ENCODE measurements around the gene SPOCK1.
"Not testable (repeated sequence)": the region's sequence is repeated elsewhere in the genome, so short reads cannot be mapped to it uniquely, and the experiment has no call there.

The SPOCK1 gene

DNA sequence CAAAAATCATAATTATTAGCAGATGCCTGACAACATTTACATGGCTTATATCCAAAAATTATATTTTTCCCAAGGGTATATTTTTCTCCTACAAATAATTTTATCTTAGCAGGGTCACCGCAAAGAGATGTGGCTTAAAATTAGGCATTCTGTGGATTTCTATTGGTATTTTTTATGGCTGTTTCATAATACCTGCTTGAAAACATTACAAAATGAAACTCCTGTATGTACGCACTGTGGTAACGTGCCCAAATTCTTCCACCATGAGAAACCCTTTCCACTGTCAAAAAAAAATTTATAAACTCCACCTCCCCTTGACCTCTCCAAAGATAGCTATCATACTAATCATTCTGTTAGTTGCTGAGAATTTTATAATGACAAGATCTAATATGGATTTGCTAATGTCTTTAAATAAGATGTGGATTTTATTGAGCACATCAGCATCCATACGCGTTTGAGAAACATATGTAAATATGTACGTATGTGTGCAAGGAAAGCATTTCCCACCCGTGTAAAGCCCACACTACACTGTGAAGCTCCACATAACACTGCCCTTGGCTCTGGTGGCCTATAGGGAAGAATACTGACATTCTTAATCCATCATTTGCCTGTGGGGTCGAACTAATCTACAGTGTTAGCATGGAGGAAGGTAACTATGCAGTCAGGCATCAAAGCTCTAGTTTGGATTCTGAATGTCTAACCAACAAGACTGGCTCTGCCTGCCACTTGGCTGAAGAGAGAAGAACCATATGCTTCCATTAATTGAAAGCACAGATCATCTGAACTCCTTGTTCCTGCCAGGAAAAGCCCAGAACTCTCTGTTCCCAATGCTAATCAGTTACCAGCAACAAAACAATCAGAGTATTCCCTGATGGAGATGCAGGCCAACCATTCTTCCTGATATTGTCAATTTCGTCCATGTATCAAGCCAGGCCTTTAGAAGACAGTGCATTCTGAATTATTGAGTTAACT, 244.7 kb downstream of the SPOCK1 start:
- no peak for DNase-seq

DNA sequence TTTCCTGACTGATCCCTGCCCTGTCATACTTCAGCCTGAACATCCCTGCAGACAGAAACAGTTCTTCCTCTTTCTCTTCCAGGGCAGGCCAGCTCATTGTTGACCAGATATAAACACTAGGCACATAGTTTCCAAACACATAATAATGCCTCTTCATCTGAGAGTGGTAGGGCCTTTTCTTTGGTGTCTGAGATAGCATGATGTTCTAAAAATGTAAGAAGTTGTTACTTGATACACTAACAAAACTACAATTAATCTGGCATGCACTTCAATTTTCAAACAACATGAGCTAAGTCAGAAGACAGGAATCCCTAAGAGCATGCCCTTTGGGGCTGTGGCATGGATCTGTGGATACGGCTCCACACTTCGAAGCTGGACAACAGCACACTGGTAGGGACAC, 246.6 kb downstream of the SPOCK1 start:
- DNase-seq, result no peak

GRCh38 chr5:137250421-137250820, 248.7 kb downstream of the SPOCK1 start:
- no peak for DNase-seq

DNA sequence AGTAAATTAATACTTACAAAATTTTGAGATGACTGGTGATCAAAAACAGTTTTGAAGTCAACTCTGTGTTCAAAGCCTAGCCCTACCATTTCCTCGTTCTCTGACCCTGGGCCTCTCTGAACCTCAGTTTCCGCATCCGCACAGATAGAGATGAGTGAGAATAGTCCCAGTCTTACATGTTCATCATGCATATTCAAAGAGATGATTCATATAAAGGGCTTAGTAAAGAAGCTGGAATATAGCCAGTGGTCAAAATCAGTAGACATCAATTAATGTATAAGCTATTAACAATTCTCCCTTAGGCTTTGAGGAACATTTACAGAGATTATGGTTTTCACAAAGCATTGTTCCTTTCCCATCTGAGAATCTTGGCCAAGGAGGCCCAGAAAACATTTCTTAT, 250.6 kb downstream of the SPOCK1 start:
- DNase-seq, result no peak

DNA sequence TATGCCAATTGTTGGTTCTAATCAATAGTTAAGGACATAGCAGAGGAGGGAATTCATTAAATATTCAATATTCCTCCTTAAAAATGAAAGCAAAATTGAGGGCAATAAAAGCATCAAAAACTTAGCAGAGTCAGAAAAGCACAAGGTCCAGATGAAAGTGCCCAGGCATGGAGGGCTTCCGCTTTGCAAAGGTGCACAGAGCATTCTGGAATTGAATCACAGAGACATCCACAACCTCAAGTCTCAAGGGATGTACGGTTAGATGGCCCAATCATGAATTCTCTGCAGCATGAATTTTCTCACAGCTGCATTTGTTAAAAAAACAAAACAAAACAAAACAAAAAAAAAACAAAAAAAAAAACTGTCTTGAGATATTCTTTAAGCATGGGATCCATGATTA, 253.7 kb downstream of the SPOCK1 start:
- DNase-seq, result no peak

GRCh38 chr5:137240285-137240684, 258.8 kb downstream of the SPOCK1 start:
- DNase-seq, result no peak

DNA sequence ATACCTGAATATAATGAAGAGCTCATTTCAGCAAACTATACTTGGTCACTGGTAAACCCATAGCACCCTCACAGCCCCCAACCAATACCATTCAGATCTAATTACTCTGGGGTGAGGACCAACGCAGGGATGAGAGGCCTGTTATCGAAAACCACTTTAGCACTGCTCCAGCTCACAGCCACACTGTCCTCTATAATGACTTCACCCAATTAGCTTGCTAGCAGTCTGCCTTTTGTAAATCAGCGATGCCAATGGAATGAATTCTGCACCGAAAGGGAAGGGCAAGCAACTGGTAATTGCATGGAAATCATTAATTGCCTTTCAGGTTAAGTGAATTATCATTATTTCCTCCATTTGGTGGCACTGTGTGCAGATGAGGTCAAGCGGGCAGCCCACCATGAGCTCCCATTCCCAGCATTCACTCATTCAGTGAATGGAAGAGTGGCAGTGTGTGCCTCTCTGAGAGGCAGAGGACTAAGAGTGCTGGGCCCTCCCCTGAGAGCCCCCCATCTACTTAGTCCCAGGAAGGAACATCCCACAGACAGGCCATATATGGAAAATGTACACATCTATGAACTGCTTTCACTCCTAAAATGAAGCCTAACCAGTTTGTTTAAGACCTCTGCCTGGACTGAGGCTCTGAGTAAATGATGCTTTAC, 262.1 kb downstream of the SPOCK1 start:
- DNase-seq, result no peak

DNA sequence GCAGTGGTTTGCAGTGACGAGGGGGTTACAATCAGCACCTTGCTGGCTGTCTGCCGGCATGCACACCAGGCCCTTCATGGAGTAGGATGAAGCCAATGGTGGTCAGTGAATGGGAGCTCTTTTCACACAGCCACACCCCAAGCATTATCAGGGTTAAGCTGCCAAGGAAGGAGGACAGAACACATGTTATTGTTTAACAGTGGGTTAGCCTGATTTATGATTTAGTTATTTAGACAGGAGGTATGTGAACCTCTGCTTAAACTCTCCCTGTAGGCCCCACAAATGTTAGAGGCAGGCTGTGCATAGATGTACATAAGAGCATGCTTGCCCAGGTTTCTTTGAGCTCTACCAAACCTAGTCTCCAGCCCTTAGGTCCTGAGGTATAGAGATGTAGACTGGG, 262.9 kb downstream of the SPOCK1 start:
- DNase-seq, result no peak

DNA sequence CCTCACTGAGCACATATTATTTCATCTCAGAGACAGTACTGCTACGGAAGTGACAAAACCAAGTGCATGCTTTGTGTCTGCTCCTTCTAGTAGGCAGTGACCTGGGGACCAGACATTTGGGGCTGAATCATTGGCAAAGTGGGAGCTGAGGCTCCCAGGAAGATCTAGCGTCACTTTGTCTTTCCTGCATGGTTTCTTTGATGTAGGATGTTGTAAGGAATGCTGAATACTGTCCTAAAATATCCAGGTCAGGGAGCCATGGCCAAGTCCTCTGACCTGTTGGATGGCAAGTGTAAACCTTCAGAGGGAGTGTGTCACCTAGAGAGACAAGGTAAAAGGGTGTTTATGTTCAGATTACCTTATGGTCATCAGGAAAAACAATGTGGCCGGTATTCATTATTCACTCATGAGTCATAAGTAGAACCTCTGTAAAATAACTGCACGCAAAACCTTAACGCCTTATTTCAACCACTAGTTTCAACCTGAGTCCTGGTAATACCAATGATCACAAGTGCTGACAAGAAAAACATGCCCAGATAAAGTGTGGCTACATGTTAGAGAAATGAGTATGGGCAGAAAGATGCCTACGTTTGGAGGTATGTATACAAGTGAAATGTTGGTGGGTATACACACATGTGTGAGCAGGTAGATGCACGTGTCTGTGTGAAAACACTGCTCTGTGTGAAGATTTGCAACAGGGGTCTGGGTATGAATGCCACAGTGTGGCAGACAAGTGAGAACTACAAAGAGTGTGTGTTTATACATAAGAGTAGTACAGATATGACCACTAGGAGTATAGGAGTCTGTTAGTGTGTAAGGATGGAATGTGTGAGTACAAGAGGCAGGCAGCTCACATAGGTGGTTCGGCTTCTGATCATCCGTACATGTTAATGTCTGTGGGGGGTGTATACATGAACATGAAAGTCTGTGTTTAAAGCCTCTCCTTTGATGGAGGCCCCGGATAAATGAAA, 263.9 kb downstream of the SPOCK1 start:
- DNase-seq, result no peak

- no peak for DNase-seq
Observed at GRCh38 chr5:137233726-137234125, 265.4 kb downstream of the SPOCK1 start.

DNA sequence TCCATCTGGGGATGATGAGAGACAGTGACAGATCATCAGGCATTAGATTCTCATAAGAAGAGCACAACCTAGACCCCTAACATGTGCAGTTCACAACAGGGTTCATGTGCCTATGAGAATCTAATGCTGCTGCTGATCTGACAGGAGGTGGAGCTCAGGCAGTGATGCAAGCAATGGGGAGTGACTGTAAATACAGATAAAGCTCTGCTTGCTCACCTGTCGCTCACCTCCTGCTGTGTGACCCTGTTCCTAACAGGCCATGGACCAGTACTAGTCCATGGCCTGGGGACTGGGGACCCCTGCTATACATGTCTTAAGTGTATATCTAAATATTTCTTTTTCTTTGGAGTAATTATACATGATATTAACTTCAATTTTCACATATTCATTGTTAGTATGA, 265.8 kb downstream of the SPOCK1 start:
- not testable (repeated sequence) for DNase-seq

DNA sequence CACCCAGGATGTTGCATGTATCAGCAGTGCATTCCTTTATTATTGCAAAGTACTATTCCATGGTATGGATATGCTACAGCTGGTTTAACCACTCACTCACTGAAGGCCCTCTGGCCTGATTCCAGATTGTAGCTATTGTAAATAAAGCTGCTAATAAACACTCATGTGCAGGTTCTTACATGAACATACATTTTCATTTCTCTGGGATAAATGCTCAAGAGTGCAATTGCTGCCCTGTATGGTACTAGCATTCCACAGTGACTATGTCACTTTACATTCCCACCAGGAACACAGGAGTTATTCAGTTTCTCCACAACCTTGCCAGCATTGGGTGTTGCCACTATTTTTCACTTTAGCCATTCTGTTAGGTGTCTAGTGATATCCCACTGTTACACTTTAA, 267.6 kb downstream of the SPOCK1 start:
- DNase-seq, result no peak

- DNase-seq, result no peak
Observed at GRCh38 chr5:137228816-137229215, 270.3 kb downstream of the SPOCK1 start.

DNA sequence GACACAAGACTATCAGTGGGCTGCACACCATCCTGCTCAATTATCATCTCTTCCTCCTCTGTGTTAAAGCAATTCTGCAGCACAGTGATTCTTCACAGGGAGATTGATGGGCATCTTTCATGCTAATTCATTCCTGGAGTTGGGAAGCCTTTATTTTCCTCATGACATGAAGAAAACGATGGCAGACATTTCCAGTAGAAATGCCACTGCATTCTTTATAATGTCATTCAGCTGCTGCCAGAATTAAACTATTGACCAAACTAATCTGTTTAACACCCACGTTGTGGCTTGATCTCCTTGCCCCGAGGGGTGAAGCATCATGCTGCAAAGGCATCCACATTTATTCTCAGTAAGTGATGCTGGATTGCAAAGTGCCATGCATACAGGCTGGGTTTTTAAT, 273.0 kb downstream of the SPOCK1 start:
- no peak for DNase-seq

DNA sequence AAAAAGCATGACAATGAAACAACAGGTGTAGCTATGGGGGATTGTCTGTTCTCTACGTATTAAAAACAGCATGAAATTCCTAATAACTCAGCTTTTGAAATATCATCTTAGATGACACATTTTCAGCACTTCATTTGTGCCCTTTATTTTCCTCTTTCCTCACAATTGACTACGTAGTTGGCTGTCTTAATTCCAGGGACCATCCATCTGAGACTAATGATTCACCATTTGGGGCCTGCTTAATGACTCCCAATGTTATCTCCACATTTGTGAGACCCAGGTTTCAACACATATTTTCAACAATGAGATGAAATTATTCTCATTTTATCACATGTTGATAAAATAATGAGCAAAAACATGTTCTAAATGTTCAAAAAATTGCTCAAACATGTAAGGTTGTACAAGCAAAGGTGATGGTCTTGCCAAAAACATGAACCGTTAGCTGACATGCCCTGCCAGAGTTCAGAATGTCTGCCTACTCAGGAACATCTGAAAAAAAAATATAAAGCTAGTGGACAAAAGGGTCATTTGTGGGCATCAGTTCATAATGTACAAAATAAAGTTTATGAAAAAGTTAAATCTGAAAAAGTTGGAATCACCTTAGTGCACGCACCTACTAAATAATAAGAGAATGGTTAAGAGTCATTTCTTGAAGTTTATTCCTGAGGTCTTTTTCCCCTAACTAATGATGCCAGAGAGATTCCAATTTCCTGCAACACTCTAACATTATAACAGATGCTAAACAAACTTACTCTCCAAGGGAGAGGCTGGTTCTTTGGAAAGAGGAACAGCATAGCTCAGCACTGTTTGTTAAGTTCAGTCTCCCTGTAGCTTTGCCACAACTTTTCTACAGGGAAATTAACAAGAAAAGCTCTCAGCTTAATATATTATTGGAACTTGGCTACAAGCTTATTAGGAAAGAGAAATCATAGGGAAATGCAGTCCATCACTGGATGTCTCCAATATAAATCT, 275.5 kb downstream of the SPOCK1 start:
- no peak for DNase-seq

GRCh38 chr5:137221943-137222342, 277.2 kb downstream of the SPOCK1 start:
- no peak for DNase-seq

DNA sequence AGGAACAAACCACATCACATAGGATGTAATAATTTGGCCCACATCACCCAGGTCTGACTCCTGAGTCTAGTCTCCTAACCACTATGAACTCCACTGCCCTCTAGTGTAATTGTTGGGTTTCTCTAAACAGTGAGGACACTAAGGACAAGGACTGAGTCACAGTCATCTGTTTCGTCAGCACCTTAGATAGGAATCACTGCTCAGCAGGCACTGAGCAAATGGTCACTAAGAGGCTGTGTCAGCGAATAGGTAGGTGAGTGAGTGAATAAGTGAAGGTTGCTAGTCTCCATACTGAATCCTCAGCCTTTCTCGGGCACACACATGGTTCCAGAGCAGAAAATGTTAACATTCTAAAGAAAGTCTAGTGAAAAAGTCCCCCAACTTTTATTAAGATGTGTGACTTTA, 278.6 kb downstream of the SPOCK1 start:
- peak; percentile 66 to 78 for DNase-seq

- no peak for DNase-seq
Observed at GRCh38 chr5:137218896-137219295, 280.2 kb downstream of the SPOCK1 start.

GRCh38 chr5:137218471-137218870, 280.7 kb downstream of the SPOCK1 start:
- no peak for DNase-seq

GRCh38 chr5:137217599-137218200, 281.4 kb downstream of the SPOCK1 start:
- no peak for DNase-seq

- no peak for DNase-seq
Observed at GRCh38 chr5:137216976-137217598, 282.0 kb downstream of the SPOCK1 start.

Data from SW 1271 (cell line).